Astrocyte of the cerebellum (primary cell): Measurements from ENCODE around the gene CEP41.
A peak's percentile ranks its signal among the peaks of the same experiment; 100 is the strongest.

Experiments
- DNase-seq: peaks from one replicate; pipeline ENCODE4 v3.0.0-alpha.2; 2011; ENCODE audit warnings: low read depth
- H3K4me3 ChIP-seq: 2 replicates; pipeline ENCODE4 v1.5.1; 2011; ENCODE audit warnings: mild to moderate bottlenecking, low read depth, low read length, moderate library complexity
- CTCF ChIP-seq: IDR thresholded peaks from 2 replicates; pipeline ENCODE4 v1.5.1; 2012; ENCODE audit warnings: low read length, low read depth, moderate library complexity, mild to moderate bottlenecking; ENCODE audit errors: missing control alignments
- in situ Hi-C: cut with HindIII; loops from 2 replicates; pipeline ENCODE4 v1.10.0; 2017; ENCODE audit warnings: low sequenced_read_pairs

CEP41 gene

GRCh38 chr7:130444751-130445407 is 4.1 kb upstream of the CEP41 start:
- in situ Hi-C loops: no loop called here

GRCh38 chr7:130444234-130444633 is 3.4 kb upstream of the CEP41 start:
- no peak overlapping the region for H3K4me3 ChIP-seq
- in situ Hi-C loops: no loop called here
- no peak for DNase-seq
- no peak for TF ChIP-seq CTCF

More at GRCh38 chr7:130444751-130445407, 4.1 kb upstream of the CEP41 start:
- no peak for DNase-seq
- TF ChIP-seq CTCF: no peak
- H3K4me3 ChIP-seq: no peak overlapping the region

- in situ Hi-C loops: no loop called here
- DNase-seq: no peak
- TF ChIP-seq CTCF: no peak
Observed at GRCh38 chr7:130442601-130443000, 1.8 kb upstream of the CEP41 start.

GRCh38 chr7:130441408-130441869 is 623 bp upstream of the CEP41 start:
- no peak for DNase-seq
- peak overlapping the region; percentile 74 for H3K4me3 ChIP-seq
- TF ChIP-seq CTCF: no peak
- in situ Hi-C loops: no loop called here

More at GRCh38 chr7:130442601-130443000, 1.8 kb upstream of the CEP41 start:
- no peak overlapping the region for H3K4me3 ChIP-seq

- H3K4me3 ChIP-seq: no peak overlapping the region
- TF ChIP-seq CTCF: no peak
- in situ Hi-C loops: no loop called here
- no peak for DNase-seq
Observed at GRCh38 chr7:130436253-130436652, 4.6 kb downstream of the CEP41 start.

GRCh38 chr7:130435311-130435854 is 5.4 kb downstream of the CEP41 start:
- no peak overlapping the region for H3K4me3 ChIP-seq
- DNase-seq: no peak
- in situ Hi-C loops: no loop called here
- TF ChIP-seq CTCF: no peak
